ENCODE results near the gene IL12A. TPM values are rescaled to one million over a fixed set of nuclear protein-coding genes. Genes with fewer than 3 reads are reported as not detected.
A peak's percentile ranks its signal among the peaks of the same experiment; 100 is the strongest.

Gene IL12A
- total RNA-seq, 1 experiment from 2014 or later: 1.0 TPM

DNA sequence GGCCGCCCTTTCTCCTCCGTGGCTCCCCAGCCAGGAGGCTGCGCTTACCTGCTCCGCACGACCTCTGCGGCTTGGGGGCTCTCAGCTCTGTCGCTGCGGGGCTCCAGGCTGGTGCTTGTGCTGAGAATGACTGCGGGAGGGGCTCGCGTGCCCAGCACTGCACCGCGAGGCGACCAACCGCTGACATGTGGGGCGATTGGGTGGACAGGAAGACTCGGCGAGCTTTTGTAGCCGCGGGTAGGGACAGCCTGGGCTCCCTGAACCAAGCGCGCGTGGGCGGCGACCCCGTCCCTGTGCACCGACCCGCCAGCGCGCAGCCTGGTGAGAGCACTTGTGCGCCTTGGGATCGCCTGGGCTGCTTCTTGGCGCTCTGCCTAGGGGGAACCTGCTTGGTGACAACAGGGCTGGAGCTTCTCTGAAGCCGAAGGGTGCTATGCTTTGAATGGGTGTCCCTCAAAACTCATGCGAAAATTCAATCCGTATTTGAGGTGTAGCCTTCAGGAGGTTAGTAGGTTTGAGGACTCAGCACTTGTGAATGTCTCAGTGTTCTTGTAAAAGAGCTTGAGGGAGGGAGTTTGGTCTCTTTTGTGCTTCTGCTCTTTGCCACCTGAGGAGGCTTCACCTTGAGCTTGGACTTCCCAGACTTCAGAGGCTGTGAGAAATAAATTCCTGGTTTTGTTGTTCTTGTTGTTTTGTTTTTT, 50.4 kb downstream of the IL12A start:
- intact Hi-C loops (cut with micrococcal nuclease; ENCODE audit: unreplicated experiment): no loop called here
- peak overlapping the region; percentile 20 for H3K27ac Mint-ChIP-seq (ENCODE audit: unreplicated experiment)
- H3K4me3 Mint-ChIP-seq (ENCODE audit: low read depth, unreplicated experiment): peak overlapping the region; percentile 79
- BruUV-seq (replicated peaks): no TSS peak
- H3K4me1 Mint-ChIP-seq (ENCODE audit: low read depth, unreplicated experiment): no peaks in the 10 kb centered on the region
- H3K27me3 Mint-ChIP-seq (ENCODE audit: unreplicated experiment): peaks cover 59% of the 10 kb centered on the region
- peaks cover 12% of the 10 kb centered on the region for H3K9me3 Mint-ChIP-seq (ENCODE audit: low read depth, unreplicated experiment)
- TF ChIP-seq CTCF (IDR thresholded peaks at IDR 0.05; ENCODE audit: unreplicated experiment): no peak
- DNase-seq: peak; percentile 74
- peaks cover 7% of the 10 kb centered on the region for H3K36me3 Mint-ChIP-seq (ENCODE audit: insufficient read depth, unreplicated experiment)
- CTCF ChIA-PET: interaction anchor here (0.6 to 1.8 kb wide), 6 partner anchors 13 to 398 kb away, joined by 3 to 6 read pairs (median 3); no protein-coding TSS in a partner anchor

- no TSS peak for BruUV-seq (replicated peaks)
- Mint-ChIP-seq H3K27ac (ENCODE audit: unreplicated experiment) (no peak overlapping the region), H3K9me3 (ENCODE audit: low read depth, unreplicated experiment) (peaks cover 13% of the 10 kb centered on the region), H3K36me3 (ENCODE audit: insufficient read depth, unreplicated experiment) (peaks cover 7% of the 10 kb centered on the region), H3K4me3 (ENCODE audit: low read depth, unreplicated experiment) (no peak overlapping the region), H3K27me3 (ENCODE audit: unreplicated experiment) (peaks cover 59% of the 10 kb centered on the region), H3K4me1 (ENCODE audit: low read depth, unreplicated experiment) (no peaks in the 10 kb centered on the region)
- DNase-seq: no peak
- CTCF ChIA-PET: interaction anchor here (1.0 to 1.4 kb wide), 2 partner anchors 17 to 47 kb away, joined by 3 read pairs; no protein-coding TSS in a partner anchor
- intact Hi-C loops (cut with micrococcal nuclease; ENCODE audit: unreplicated experiment): no loop called here
- no peak for TF ChIP-seq CTCF (IDR thresholded peaks at IDR 0.05; ENCODE audit: unreplicated experiment)
Observed at GRCh38 chr3:160040181-160040580, 51.5 kb downstream of the IL12A start.

- Mint-ChIP-seq H3K4me1 (ENCODE audit: low read depth, unreplicated experiment) (no peaks in the 10 kb centered on the region), H3K27ac (ENCODE audit: unreplicated experiment) (no peak overlapping the region), H3K9me3 (ENCODE audit: low read depth, unreplicated experiment) (peaks cover 13% of the 10 kb centered on the region), H3K4me3 (ENCODE audit: low read depth, unreplicated experiment) (no peak overlapping the region), H3K36me3 (ENCODE audit: insufficient read depth, unreplicated experiment) (peaks cover 7% of the 10 kb centered on the region), H3K27me3 (ENCODE audit: unreplicated experiment) (peaks cover 47% of the 10 kb centered on the region)
- intact Hi-C loops (cut with micrococcal nuclease; ENCODE audit: unreplicated experiment): no loop called here
- CTCF ChIA-PET: interaction anchor here (0.8 kb wide), 1 partner anchor 10 kb away, joined by 4 read pairs; no protein-coding TSS in a partner anchor
- BruUV-seq (replicated peaks): no TSS peak
- DNase-seq: no peak
- no peak for TF ChIP-seq CTCF (IDR thresholded peaks at IDR 0.05; ENCODE audit: unreplicated experiment)
Observed at GRCh38 chr3:160041465-160041864, 52.8 kb downstream of the IL12A start.

GRCh38 chr3:160044121-160044520, 55.5 kb downstream of the IL12A start:
- H3K9me3 Mint-ChIP-seq (ENCODE audit: low read depth, unreplicated experiment): peaks cover 13% of the 10 kb centered on the region
- BruUV-seq (replicated peaks): no TSS peak
- no peak for TF ChIP-seq CTCF (IDR thresholded peaks at IDR 0.05; ENCODE audit: unreplicated experiment)
- H3K27me3 Mint-ChIP-seq (ENCODE audit: unreplicated experiment): peaks cover 21% of the 10 kb centered on the region
- intact Hi-C loops (cut with micrococcal nuclease; ENCODE audit: unreplicated experiment): no loop called here
- CTCF ChIA-PET: interaction anchor here (0.6 to 1.2 kb wide), 2 partner anchors 11 to 85 kb away, joined by 3 to 4 read pairs; no protein-coding TSS in a partner anchor
- no peaks in the 10 kb centered on the region for H3K4me1 Mint-ChIP-seq (ENCODE audit: low read depth, unreplicated experiment)
- DNase-seq: no peak
- H3K27ac Mint-ChIP-seq (ENCODE audit: unreplicated experiment): no peak overlapping the region
- peaks cover 1% of the 10 kb centered on the region for H3K36me3 Mint-ChIP-seq (ENCODE audit: insufficient read depth, unreplicated experiment)
- H3K4me3 Mint-ChIP-seq (ENCODE audit: low read depth, unreplicated experiment): no peak overlapping the region

Other genes starting within 250 kb of the IL12A start
- 1.2 and 2.6 TPM in 2 replicates for gene SCHIP1, start 149.0 kb upstream of the IL12A start, total RNA-seq (2022)
- gene C3orf80, start 236.6 kb downstream of the IL12A start, total RNA-seq (2022): 2.5 and 3.0 TPM in 2 replicates

All from Calu3 (cell line).